ENCODE measurements around the gene SCRT2.

DNA sequence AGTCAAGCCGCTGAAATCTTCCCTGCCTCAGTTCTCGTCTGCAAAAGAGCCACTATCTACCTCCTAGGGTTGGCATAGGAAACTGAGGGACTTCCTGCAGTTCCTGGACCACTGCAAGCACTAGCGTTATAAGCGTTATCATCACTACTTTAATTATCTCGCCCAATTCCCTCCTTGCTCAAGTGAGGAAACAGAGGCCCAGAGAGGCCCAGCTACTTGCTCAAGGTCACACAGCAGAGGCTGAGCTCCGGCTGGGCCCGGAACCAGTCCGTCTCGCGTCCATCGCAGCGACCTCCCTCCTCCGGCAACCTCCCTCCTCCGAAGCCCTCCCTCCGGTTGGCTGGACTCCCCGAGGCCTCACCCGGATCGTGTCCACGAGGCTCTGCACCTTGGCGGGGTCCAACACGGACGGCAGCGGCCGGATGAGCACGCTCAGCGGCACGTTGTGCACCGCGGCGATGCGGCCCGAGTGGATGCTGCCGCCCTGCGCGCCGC is 22.9 kb downstream of the SCRT2 start:
- TF ChIP-seq GATA2 (IDR thresholded peaks at IDR 0.05; ENCODE audit: low read depth, low read length), result no peak
- no peak for TF ChIP-seq GATA3 (IDR thresholded peaks at IDR 0.05; ENCODE audit: low read depth, low read length)

Measured in SH-SY5Y (cell line).